ENCODE results near the gene URB1.

DNA sequence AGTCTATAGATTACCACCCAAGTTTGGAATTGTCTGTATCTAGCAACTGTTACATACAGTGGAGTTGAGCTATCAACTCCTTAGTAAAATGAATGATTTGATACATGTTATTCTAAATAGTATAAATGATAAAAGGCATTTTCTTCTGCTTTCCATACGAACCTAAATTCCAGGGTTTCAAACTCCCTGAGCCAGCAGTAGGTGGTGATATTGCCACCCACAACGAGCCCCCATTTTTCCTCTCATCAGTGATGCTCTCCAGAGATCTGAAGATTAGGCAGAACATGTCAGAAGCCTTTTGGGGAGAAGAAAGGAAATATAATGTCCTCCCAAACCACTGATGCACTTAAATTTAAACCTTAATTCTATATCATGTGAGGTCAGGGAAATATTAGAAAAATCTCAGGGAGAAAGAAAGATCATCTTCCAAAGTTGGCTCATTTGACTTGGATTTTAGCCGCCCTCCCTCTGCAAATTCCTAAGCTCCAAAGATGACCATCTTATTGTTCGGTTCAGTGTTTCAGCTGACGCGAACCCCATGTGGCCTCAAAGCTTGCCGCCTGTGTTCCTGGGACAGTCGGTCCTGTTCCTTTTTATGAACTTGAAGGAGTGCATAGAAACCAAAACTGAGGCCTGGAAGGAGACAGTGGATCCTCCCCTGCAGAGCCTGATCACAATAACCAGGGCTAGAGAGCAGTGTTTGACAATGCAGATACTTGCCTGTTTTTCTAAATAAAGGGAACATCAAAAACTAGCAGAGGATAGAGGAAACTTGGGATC, 22.0 kb upstream of the URB1 start:
- TF ChIP-seq YY1 (IDR thresholded peaks at IDR 0.05; ENCODE audit: insufficient read depth, insufficient read length) (no peak), ZNF274 (IDR thresholded peaks at IDR 0.05; ENCODE audit: low read depth, low read length) (no peak), SUZ12 (IDR thresholded peaks at IDR 0.05; ENCODE audit: extremely low read depth, insufficient read depth, insufficient read length) (no peak)

Measured in NT2/D1 (cell line).